Caco-2 (cell line): ENCODE results near the gene SLC9A1. TPM values are rescaled to one million over a fixed set of nuclear protein-coding genes. Genes with fewer than 3 reads are reported as not detected.

ENCODE experiments used
- BruUV-seq: library from RNA; stranded (reverse); fragments of 400-500 nt; replicated peaks from 2 replicates; lab custom pipeline; 2021; lab: Mats Ljungman, UMichigan
- CTCF ChIA-PET: fragments of 300-600 bp; sonication (Branson Sonifier 250); formaldehyde crosslinking; loops from one replicate; lab custom pipeline; 2022; ENCODE audit warnings: antibody characterized with exemption; lab: Charles Lee
- POLR2A ChIA-PET: fragments of 300-600 bp; sonication (Branson Sonifier 250); formaldehyde crosslinking; loops from one replicate; lab custom pipeline; 2022; ENCODE audit warnings: antibody characterized with exemption; lab: Charles Lee
- DNase-seq, 2 experiments: peaks; one replicate each; pipeline versions ENCODE4 v3.0.0 to v3.0.0-alpha.2; 2020 to 2022
- H3K27me3 ChIP-seq: replicated peaks from 2 replicates; pipeline ENCODE4 v1.6.0; 2011; ENCODE audit warnings: low read length; ENCODE audit not compliant: control insufficient read depth, insufficient read depth
- H3K36me3 ChIP-seq: 2 replicates; pipeline ENCODE4 v1.5.1; 2011; ENCODE audit warnings: low read length; ENCODE audit not compliant: control insufficient read depth, insufficient read depth
- H3K4me1 ChIP-seq: fragments of 250-450 bp; sonication (Bioruptor Pico); 2 replicates; pipeline ENCODE4 v1.5.1; 2020; ENCODE audit warnings: mild to moderate bottlenecking
- H3K4me3 ChIP-seq: 2 replicates; pipeline ENCODE4 v1.5.1; 2011; ENCODE audit warnings: low read depth, mild to moderate bottlenecking, control low read depth, low read length
- H3K9me3 ChIP-seq: fragments of 250-450 bp; sonication (Bioruptor Pico); 2 replicates; pipeline ENCODE4 v1.5.1; 2020; ENCODE audit warnings: mild to moderate bottlenecking, moderate library complexity
- H3K27ac Mint-ChIP-seq: one replicate; pipeline ENCODE4 v1.8.0; 2022; ENCODE audit warnings: mixed read lengths; ENCODE audit not compliant: unreplicated experiment
- H3K27me3 Mint-ChIP-seq: one replicate; pipeline ENCODE4 v1.8.0; 2022; ENCODE audit warnings: mixed read lengths; ENCODE audit not compliant: insufficient read depth, unreplicated experiment
- H3K36me3 Mint-ChIP-seq: one replicate; pipeline ENCODE4 v1.8.0; 2022; ENCODE audit warnings: mild to moderate bottlenecking, mixed read lengths; ENCODE audit not compliant: insufficient read depth, unreplicated experiment
- H3K4me1 Mint-ChIP-seq: one replicate; pipeline ENCODE4 v1.8.0; 2022; ENCODE audit warnings: low read depth, mixed read lengths; ENCODE audit not compliant: unreplicated experiment
- H3K4me3 Mint-ChIP-seq: one replicate; pipeline ENCODE4 v1.8.0; 2022; ENCODE audit warnings: mild to moderate bottlenecking, moderate library complexity, mixed read lengths; ENCODE audit not compliant: unreplicated experiment
- H3K9me3 Mint-ChIP-seq: one replicate; pipeline ENCODE4 v1.8.0; 2022; ENCODE audit warnings: mixed read lengths; ENCODE audit not compliant: unreplicated experiment
- CTCF ChIP-seq, 2 experiments: fragments of 200-600 bp in 1 of 2; IDR thresholded peaks; 1 replicate in 1 of 2; 2 replicates in 1 of 2; pipeline versions ENCODE4 v1.5.1 to v1.8.0; 2011 to 2022; ENCODE audit warnings: antibody characterized with exemption in 1 of 2, control low read depth in 1 of 2, inconsistent platforms in 1 of 2, low read depth in 1 of 2, low read length in 1 of 2, mild to moderate bottlenecking in 1 of 2, moderate library complexity in 1 of 2; ENCODE audit not compliant: insufficient read depth in 1 of 2, severe bottlenecking in 1 of 2, unreplicated experiment in 1 of 2
- intact Hi-C: fragments of 100-400 bp; cut with micrococcal nuclease; formaldehyde crosslinking; loops from one replicate; pipeline ENCODE4 v1.10.0; 2022; ENCODE audit not compliant: unreplicated experiment
- total RNA-seq: library from RNA; stranded (reverse); gene quantifications from 2 replicates; pipeline ENCODE4 v1.2.3, GENCODE V29; 2022

SLC9A1 gene
- total RNA-seq, 1 experiment from 2014 or later: 28.9 TPM

- H3K4me1 ChIP-seq: peaks cover 7% of the 10 kb centered on the region
- BruUV-seq: no TSS peak
- no peak for TF ChIP-seq CTCF (IDR thresholded peaks at IDR 0.05; ENCODE audit: insufficient read depth in 1 of 2, low read depth in 1 of 2, low read length in 1 of 2, severe bottlenecking in 1 of 2, unreplicated experiment in 1 of 2)
- Mint-ChIP-seq H3K27ac (peak overlapping the region; percentile 89), H3K4me3 (peak overlapping the region; percentile 91), H3K36me3 (peaks cover 18% of the 10 kb centered on the region), H3K9me3 (no peaks in the 10 kb centered on the region), H3K27me3 (no peaks in the 10 kb centered on the region), H3K4me1 (peaks cover 14% of the 10 kb centered on the region)
- intact Hi-C loops: no loop called here
- H3K4me3 ChIP-seq: peak overlapping the region; percentile 61
- H3K9me3 ChIP-seq: no peaks in the 10 kb centered on the region
- ChIA-PET POLR2A (interaction anchor here (0.5 to 2.5 kb wide), 14 partner anchors 9 to 421 kb away, joined by 3 to 20 read pairs (median 4); partner anchors contain the start of gene GPATCH3), CTCF (interaction anchor here (0.5 to 1.4 kb wide), 11 partner anchors 9 to 920 kb away, joined by 3 to 9 read pairs (median 4); partner anchors contain the start of gene CEP85)
- no peaks in the 10 kb centered on the region for H3K36me3 ChIP-seq
- DNase-seq: no peak
- H3K27me3 ChIP-seq: no peaks in the 10 kb centered on the region
Observed at GRCh38 chr1:27154469-27154990, 395 bp downstream of the SLC9A1 start.

GRCh38 chr1:27153927-27154358 lies 982 bp downstream of the SLC9A1 start:
- intact Hi-C loops: no loop called here
- CTCF ChIA-PET: interaction anchor here (0.9 to 1.4 kb wide), 2 partner anchors 8 to 133 kb away, joined by 3 to 9 read pairs; no protein-coding TSS in a partner anchor
- Mint-ChIP-seq H3K27me3 (no peaks in the 10 kb centered on the region), H3K4me1 (peaks cover 16% of the 10 kb centered on the region), H3K9me3 (no peaks in the 10 kb centered on the region), H3K4me3 (peak overlapping the region; percentile 91), H3K27ac (peak overlapping the region; percentile 89), H3K36me3 (peaks cover 18% of the 10 kb centered on the region)
- no peak for TF ChIP-seq CTCF (IDR thresholded peaks at IDR 0.05; ENCODE audit: insufficient read depth in 1 of 2, low read depth in 1 of 2, low read length in 1 of 2, severe bottlenecking in 1 of 2, unreplicated experiment in 1 of 2)
- peak in 1 of 2 experiments; percentile 32 for DNase-seq
- TSS peak; percentile 35 for BruUV-seq
- Histone ChIP-seq H3K9me3 (no peaks in the 10 kb centered on the region), H3K4me1 (peaks cover 7% of the 10 kb centered on the region), H3K27me3 (no peaks in the 10 kb centered on the region), H3K4me3 (peak overlapping the region; percentile 61), H3K36me3 (no peaks in the 10 kb centered on the region)
- POLR2A ChIA-PET: interaction anchor here (0.7 to 2.5 kb wide), 5 partner anchors 9 to 254 kb away, joined by 3 to 20 read pairs (median 10); partner anchors contain the start of gene GPATCH3

GRCh38 chr1:27153549-27153886 lies 1.4 kb downstream of the SLC9A1 start:
- peaks cover 18% of the 10 kb centered on the region for H3K36me3 Mint-ChIP-seq
- H3K9me3 Mint-ChIP-seq: no peaks in the 10 kb centered on the region
- POLR2A ChIA-PET: interaction anchor here (0.7 to 2.5 kb wide), 2 partner anchors 8 to 10 kb away, joined by 3 to 20 read pairs; no protein-coding TSS in a partner anchor
- Histone ChIP-seq H3K4me1 (peaks cover 7% of the 10 kb centered on the region), H3K9me3 (no peaks in the 10 kb centered on the region), H3K27me3 (no peaks in the 10 kb centered on the region), H3K36me3 (no peaks in the 10 kb centered on the region), H3K4me3 (peak overlapping the region; percentile 5; the same call in 1 of the 2 replicates)
- no peak for DNase-seq
- H3K27ac Mint-ChIP-seq: peak overlapping the region; percentile 89
- CTCF ChIA-PET: no interaction called here
- TF ChIP-seq CTCF (IDR thresholded peaks at IDR 0.05; ENCODE audit: insufficient read depth in 1 of 2, low read depth in 1 of 2, low read length in 1 of 2, severe bottlenecking in 1 of 2, unreplicated experiment in 1 of 2): no peak
- no peaks in the 10 kb centered on the region for H3K27me3 Mint-ChIP-seq
- no TSS peak for BruUV-seq
- peaks cover 20% of the 10 kb centered on the region for H3K4me1 Mint-ChIP-seq
- H3K4me3 Mint-ChIP-seq: peak overlapping the region; percentile 91
- intact Hi-C loops: no loop called here
